Nephron progenitor cell (in vitro differentiated cells): ENCODE measurements around the gene TIGD4.

ENCODE experiments used
- DNase-seq: peaks from one replicate; pipeline ENCODE4 v3.0.0; 2021
- H3K27ac Mint-ChIP-seq: 2 replicates; pipeline ENCODE4 v1.8.0; 2021; ENCODE audit warnings: mild to moderate bottlenecking, moderate library complexity, mixed read lengths
- H3K27me3 Mint-ChIP-seq: 2 replicates; pipeline ENCODE4 v1.8.0; 2021; ENCODE audit warnings: mild to moderate bottlenecking, low read depth, mixed read lengths; ENCODE audit not compliant: poor library complexity
- H3K36me3 Mint-ChIP-seq: 2 replicates; pipeline ENCODE4 v1.8.0; 2021; ENCODE audit warnings: low read depth, mixed read lengths
- H3K4me1 Mint-ChIP-seq: 2 replicates; pipeline ENCODE4 v1.8.0; 2021; ENCODE audit warnings: mixed read lengths
- H3K4me3 Mint-ChIP-seq: 2 replicates; pipeline ENCODE4 v1.8.0; 2021; ENCODE audit warnings: mild to moderate bottlenecking, moderate library complexity, mixed read lengths
- H3K9me3 Mint-ChIP-seq: 2 replicates; pipeline ENCODE4 v1.8.0; 2021; ENCODE audit warnings: mild to moderate bottlenecking, moderate library complexity, mixed read lengths
- TF ChIP-seq, protein P1 (sequence below): fragments of 200-600 bp; sonication (generic); IDR thresholded peaks from 2 replicates; pipeline ENCODE4 v1.5.0; 2021; ENCODE audit warnings: antibody characterized with exemption

The TIGD4 gene

GRCh38 chr4:152723236-152723635 lies 56.3 kb downstream of the TIGD4 start:
- Mint-ChIP-seq H3K36me3 (no peaks in the 10 kb centered on the region), H3K27me3 (peaks cover 8% of the 10 kb centered on the region), H3K4me3 (no peak overlapping the region), H3K27ac (no peak overlapping the region), H3K9me3 (peaks cover 4% of the 10 kb centered on the region), H3K4me1 (peaks cover 15% of the 10 kb centered on the region)
- TF ChIP-seq, protein P1, sequence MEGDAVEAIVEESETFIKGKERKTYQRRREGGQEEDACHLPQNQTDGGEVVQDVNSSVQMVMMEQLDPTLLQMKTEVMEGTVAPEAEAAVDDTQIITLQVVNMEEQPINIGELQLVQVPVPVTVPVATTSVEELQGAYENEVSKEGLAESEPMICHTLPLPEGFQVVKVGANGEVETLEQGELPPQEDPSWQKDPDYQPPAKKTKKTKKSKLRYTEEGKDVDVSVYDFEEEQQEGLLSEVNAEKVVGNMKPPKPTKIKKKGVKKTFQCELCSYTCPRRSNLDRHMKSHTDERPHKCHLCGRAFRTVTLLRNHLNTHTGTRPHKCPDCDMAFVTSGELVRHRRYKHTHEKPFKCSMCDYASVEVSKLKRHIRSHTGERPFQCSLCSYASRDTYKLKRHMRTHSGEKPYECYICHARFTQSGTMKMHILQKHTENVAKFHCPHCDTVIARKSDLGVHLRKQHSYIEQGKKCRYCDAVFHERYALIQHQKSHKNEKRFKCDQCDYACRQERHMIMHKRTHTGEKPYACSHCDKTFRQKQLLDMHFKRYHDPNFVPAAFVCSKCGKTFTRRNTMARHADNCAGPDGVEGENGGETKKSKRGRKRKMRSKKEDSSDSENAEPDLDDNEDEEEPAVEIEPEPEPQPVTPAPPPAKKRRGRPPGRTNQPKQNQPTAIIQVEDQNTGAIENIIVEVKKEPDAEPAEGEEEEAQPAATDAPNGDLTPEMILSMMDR, result no peak
- no peak for DNase-seq

GRCh38 chr4:152719801-152720556 lies 59.6 kb downstream of the TIGD4 start:
- no peak for DNase-seq
- Mint-ChIP-seq H3K4me3 (no peak overlapping the region), H3K36me3 (peaks cover 5% of the 10 kb centered on the region), H3K27me3 (peaks cover 7% of the 10 kb centered on the region), H3K4me1 (peaks cover 15% of the 10 kb centered on the region), H3K9me3 (peaks cover 15% of the 10 kb centered on the region), H3K27ac (peak overlapping the region; percentile 36)
- TF ChIP-seq, protein P1, result no peak
